ENCODE measurements around the gene HDC. TPM values are rescaled to one million over a fixed set of nuclear protein-coding genes. Genes with fewer than 3 reads are reported as not detected.
A peak's percentile ranks its signal among the peaks of the same experiment; 100 is the strongest.

HDC gene
- total RNA-seq (2021; ENCODE audit: unreplicated experiment) (not detected), Bru-seq, nascent RNA (percentile 7 among the genes with signal in this experiment), BruChase-seq, experiment 1, labeled RNA remaining after a 2-hour chase (percentile 13 among the genes with signal in this experiment), BruChase-seq, experiment 2, labeled RNA remaining after a 6-hour chase (percentile 11 among the genes with signal in this experiment)
- polyA plus RNA-seq (2012; ENCODE audit: insufficient read length), result not detected
- long read RNA-seq, result 0 reads

GRCh38 chr15:50265620-50266019, at the start of gene HDC:
HDC (minus strand) TSS chr15:50265726; CDS start chr15:50265623, 103 bp downstream.
- 0 out of 2 replicates have a peak, but pooled peaks have one; percentile 26 for ATAC-seq
- Histone ChIP-seq H3K4me1 (ENCODE audit: control insufficient read depth, insufficient read depth, low read length) (no peaks in the 10 kb centered on the region), H3K9me3 (ENCODE audit: control insufficient read depth, insufficient read depth, low read depth, low read length) (no peaks in the 10 kb centered on the region), H3K27me3 (ENCODE audit: control insufficient read depth, insufficient read depth, low read length) (peaks cover 8% of the 10 kb centered on the region; the same call in 1 of the 2 replicates), H3K36me3 (ENCODE audit: control insufficient read depth, insufficient read depth, low read length) (no peaks in the 10 kb centered on the region), H3K27ac (ENCODE audit: low read length) (no peak within 1 kb of the TSS), H3K4me3 (ENCODE audit: low read depth in 2 of 2, low read length in 2 of 2) (no peak within 1 kb of the TSS)
- POLR2A ChIA-PET, result no interaction called here
- no TSS peak for BruUV-seq (replicated peaks)
- intact Hi-C loops (cut with micrococcal nuclease; ENCODE audit: unreplicated experiment), result no loop called here
- TF ChIP-seq REST (IDR thresholded peaks at IDR 0.05; ENCODE audit: insufficient read depth in 1 of 2, low read depth in 2 of 2, low read length in 1 of 2), result no peak
- TF ChIP-seq TCF7L2 (IDR thresholded peaks at IDR 0.05; ENCODE audit: low read depth, low read length), result no peak
- no peak for TF ChIP-seq POLR2AphosphoS5 (IDR thresholded peaks at IDR 0.05; ENCODE audit: low read depth, low read length)
- TF ChIP-seq SIN3A (IDR thresholded peaks at IDR 0.05; ENCODE audit: borderline replicate concordance, insufficient read depth, low read depth, low read length), result no peak
- no peak for TF ChIP-seq CTCF (IDR thresholded peaks at IDR 0.05)
- in situ Hi-C loops (cut with HindIII; ENCODE audit: low pct_unique_long_range_greater_than_20kb, low sequenced_read_pairs), result no loop called here
- DNase-seq (ENCODE audit: low read depth, low spot score), result no peak
- CTCF ChIA-PET, result interaction anchor here (0.5 to 0.7 kb wide), 2 partner anchors 13 to 652 kb away, joined by 3 read pairs; no protein-coding TSS in a partner anchor

GRCh38 chr15:50312636-50313035, 47.1 kb upstream of the HDC start:
- ATAC-seq (no peak), DNase-seq (ENCODE audit: low read depth, low spot score) (no peak)
- H3K4me3 ChIP-seq (ENCODE audit: low read depth in 2 of 2, low read length in 2 of 2), result no peak overlapping the region
- no peaks in the 10 kb centered on the region for H3K27me3 ChIP-seq (ENCODE audit: control insufficient read depth, insufficient read depth, low read length)
- no peaks in the 10 kb centered on the region for H3K36me3 ChIP-seq (ENCODE audit: control insufficient read depth, insufficient read depth, low read length)
- TF ChIP-seq SIN3A (IDR thresholded peaks at IDR 0.05; ENCODE audit: borderline replicate concordance, insufficient read depth, low read depth, low read length) (no peak), CTCF (IDR thresholded peaks at IDR 0.05) (no peak), POLR2AphosphoS5 (IDR thresholded peaks at IDR 0.05; ENCODE audit: low read depth, low read length) (no peak), REST (IDR thresholded peaks at IDR 0.05; ENCODE audit: insufficient read depth in 1 of 2, low read depth in 2 of 2, low read length in 1 of 2) (no peak), TCF7L2 (IDR thresholded peaks at IDR 0.05; ENCODE audit: low read depth, low read length) (no peak)
- 0 out of 2 replicates have a peak, but pooled peaks cover 5% of the 10 kb centered on the region for H3K9me3 ChIP-seq (ENCODE audit: control insufficient read depth, insufficient read depth, low read depth, low read length)
- no peaks in the 10 kb centered on the region for H3K4me1 ChIP-seq (ENCODE audit: control insufficient read depth, insufficient read depth, low read length)
- intact Hi-C loops (cut with micrococcal nuclease; ENCODE audit: unreplicated experiment), result no loop called here
- POLR2A ChIA-PET, result no interaction called here
- no peak overlapping the region for H3K27ac ChIP-seq (ENCODE audit: low read length)
- no TSS peak for BruUV-seq (replicated peaks)
- CTCF ChIA-PET, result no interaction called here
- in situ Hi-C loops (cut with HindIII; ENCODE audit: low pct_unique_long_range_greater_than_20kb, low sequenced_read_pairs), result no loop called here

Data from Panc1 (cell line).